GM19468 (cell line): ENCODE results near the gene LAMC1.
"Not testable (repeated sequence)": the region's sequence is repeated elsewhere in the genome, so short reads cannot be mapped to it uniquely, and the experiment has no call there.

Experiments
- ATAC-seq: cut with Tn5 transposase; IDR thresholded peaks from one replicate; pipeline ENCODE4 v1.9.1; 2021; ENCODE audit warnings: mild to moderate bottlenecking, moderate library complexity, moderate number of reproducible peaks; ENCODE audit not compliant: unreplicated experiment; ENCODE audit errors: extremely low read depth

The LAMC1 gene

GRCh38 chr1:183139281-183139942 is 116.2 kb downstream of the LAMC1 start:
- ATAC-seq: no peak

- ATAC-seq: no peak
Observed at GRCh38 chr1:183140633-183141032, 117.4 kb downstream of the LAMC1 start.

GRCh38 chr1:183142171-183142570 is 119.0 kb downstream of the LAMC1 start:
- ATAC-seq: no peak

GRCh38 chr1:183143576-183144315 is 120.5 kb downstream of the LAMC1 start:
- ATAC-seq: no peak

- no peak for ATAC-seq
Observed at GRCh38 chr1:183144752-183145151, 121.5 kb downstream of the LAMC1 start.

- ATAC-seq: no peak
Observed at GRCh38 chr1:183147735-183148134, 124.5 kb downstream of the LAMC1 start.

GRCh38 chr1:183148599-183148998 is 125.4 kb downstream of the LAMC1 start:
- no peak for ATAC-seq

GRCh38 chr1:183149273-183149672 is 126.1 kb downstream of the LAMC1 start:
- no peak for ATAC-seq

GRCh38 chr1:183150032-183150431 is 126.8 kb downstream of the LAMC1 start:
- ATAC-seq: not testable (repeated sequence)

GRCh38 chr1:183150445-183150844 is 127.2 kb downstream of the LAMC1 start:
- ATAC-seq: no peak

GRCh38 chr1:183152180-183152579 is 129.0 kb downstream of the LAMC1 start:
- ATAC-seq: no peak

GRCh38 chr1:183155939-183156338 is 132.7 kb downstream of the LAMC1 start:
- ATAC-seq: no peak

GRCh38 chr1:183159960-183160359 is 136.7 kb downstream of the LAMC1 start:
- ATAC-seq: no peak

GRCh38 chr1:183161391-183161790 is 138.2 kb downstream of the LAMC1 start:
- ATAC-seq: no peak

GRCh38 chr1:183163316-183163715 is 140.1 kb downstream of the LAMC1 start:
- ATAC-seq: no peak

GRCh38 chr1:183164340-183164739 is 141.1 kb downstream of the LAMC1 start:
- ATAC-seq: no peak

- no peak for ATAC-seq
Observed at GRCh38 chr1:183164963-183165362, 141.7 kb downstream of the LAMC1 start.

- ATAC-seq: no peak
Observed at GRCh38 chr1:183165456-183165855, 142.2 kb downstream of the LAMC1 start.

- ATAC-seq: no peak
Observed at GRCh38 chr1:183166454-183166853, 143.2 kb downstream of the LAMC1 start.

GRCh38 chr1:183167676-183168075 is 144.5 kb downstream of the LAMC1 start:
- ATAC-seq: no peak

- no peak for ATAC-seq
Observed at GRCh38 chr1:183168308-183168707, 145.1 kb downstream of the LAMC1 start.

- no peak for ATAC-seq
Observed at GRCh38 chr1:183173828-183174227, 150.6 kb downstream of the LAMC1 start.
